H9 (cell line): Measurements from ENCODE around the gene SPTBN5. TPM values are rescaled to one million over a fixed set of nuclear protein-coding genes. Genes with fewer than 3 reads are reported as not detected.

Source experiments
- DNase-seq: peaks from one replicate; pipeline ENCODE4 v3.0.0-alpha.2; 2017
- H2AFZ ChIP-seq: one replicate; pipeline ENCODE4 v1.6.1; 2013; ENCODE audit warnings: mild to moderate bottlenecking, low read length, control low read depth, moderate library complexity
- H2AK5ac ChIP-seq: 2 replicates; pipeline ENCODE4 v1.6.1; 2013; ENCODE audit warnings: low read length, control low read depth, mixed read lengths; ENCODE audit not compliant: insufficient read length
- H2BK120ac ChIP-seq: one replicate; pipeline ENCODE4 v1.6.1; 2013; ENCODE audit warnings: low read depth, mild to moderate bottlenecking, low read length, control low read depth, inconsistent platforms; ENCODE audit not compliant: poor library complexity, severe bottlenecking
- H2BK12ac ChIP-seq: 2 replicates; pipeline ENCODE4 v1.6.1; 2013; ENCODE audit warnings: low read length, control low read depth, mixed read lengths, low read depth; ENCODE audit not compliant: insufficient read length
- H2BK15ac ChIP-seq: 2 replicates; pipeline ENCODE4 v1.6.1; 2013; ENCODE audit warnings: low read depth, low read length, control low read depth
- H2BK20ac ChIP-seq: one replicate; pipeline ENCODE4 v1.6.1; 2013; ENCODE audit warnings: low read depth, mild to moderate bottlenecking, low read length, control low read depth, inconsistent platforms; ENCODE audit not compliant: poor library complexity, severe bottlenecking
- H2BK5ac ChIP-seq: 2 replicates; pipeline ENCODE4 v1.6.1; 2013; ENCODE audit warnings: low read length, control low read depth, mixed read lengths; ENCODE audit not compliant: insufficient read length
- H3K14ac ChIP-seq: 2 replicates; pipeline ENCODE4 v1.6.1; 2013; ENCODE audit warnings: low read length, control low read depth; ENCODE audit not compliant: insufficient read depth
- H3K18ac ChIP-seq: 2 replicates; pipeline ENCODE4 v1.6.1; 2013; ENCODE audit warnings: low read depth, mild to moderate bottlenecking, mixed read lengths, low read length, control low read depth; ENCODE audit not compliant: insufficient read length
- H3K23ac ChIP-seq: 2 replicates; pipeline ENCODE4 v1.6.1; 2013; ENCODE audit warnings: low read length, control low read depth, mixed read lengths, low read depth; ENCODE audit not compliant: insufficient read length
- H3K23me2 ChIP-seq: 2 replicates; pipeline ENCODE4 v1.6.1; 2013; ENCODE audit warnings: low read depth, mild to moderate bottlenecking, mixed read lengths, low read length, control low read depth; ENCODE audit not compliant: insufficient read length, poor library complexity, severe bottlenecking
- H3K27ac ChIP-seq: 2 replicates; pipeline ENCODE4 v1.5.1; 2013; ENCODE audit warnings: low read length, control low read depth, mixed read lengths, low read depth; ENCODE audit not compliant: insufficient read length
- H3K27me3 ChIP-seq: 2 replicates; pipeline ENCODE4 v1.6.1; 2013; ENCODE audit warnings: low read length, control low read depth, inconsistent platforms; ENCODE audit not compliant: insufficient read depth
- H3K4ac ChIP-seq: 2 replicates; pipeline ENCODE4 v1.6.1; 2013; ENCODE audit warnings: low read depth, mild to moderate bottlenecking, control low read depth, inconsistent platforms, low read length, moderate library complexity
- H3K4me1 ChIP-seq: 2 replicates; pipeline ENCODE4 v1.6.1; 2013; ENCODE audit warnings: low read length, control low read depth, inconsistent platforms; ENCODE audit not compliant: insufficient read depth
- H3K4me2 ChIP-seq: 2 replicates; pipeline ENCODE4 v1.6.1; 2013; ENCODE audit warnings: low read length, control low read depth, mixed read lengths; ENCODE audit not compliant: insufficient read length, insufficient read depth
- H3K56ac ChIP-seq: 2 replicates; pipeline ENCODE4 v1.6.1; 2013; ENCODE audit warnings: low read depth, mild to moderate bottlenecking, mixed read lengths, low read length, control low read depth; ENCODE audit not compliant: insufficient read length
- H3K79me1 ChIP-seq: 2 replicates; pipeline ENCODE4 v1.6.1; 2013; ENCODE audit warnings: low read depth, mild to moderate bottlenecking, moderate library complexity, low read length, control low read depth, inconsistent platforms; ENCODE audit not compliant: insufficient read depth, poor library complexity, severe bottlenecking
- H3K79me2 ChIP-seq: 2 replicates; pipeline ENCODE4 v1.6.1; 2013; ENCODE audit warnings: low read length, control low read depth, inconsistent platforms; ENCODE audit not compliant: insufficient read depth
- H3K9ac ChIP-seq: 2 replicates; pipeline ENCODE4 v1.6.1; 2013; ENCODE audit warnings: low read length, control low read depth, mixed read lengths; ENCODE audit not compliant: insufficient read length; ENCODE audit errors: extremely low read depth
- H3K9me3 ChIP-seq: one replicate; pipeline ENCODE4 v1.6.1; 2013; ENCODE audit warnings: low read depth, low read length, inconsistent platforms; ENCODE audit not compliant: control insufficient read depth
- H3T11ph ChIP-seq: one replicate; pipeline ENCODE4 v1.6.1; 2013; ENCODE audit warnings: mild to moderate bottlenecking, low read length, control low read depth, inconsistent platforms
- H4K20me1 ChIP-seq: one replicate; pipeline ENCODE4 v1.6.1; 2013; ENCODE audit not compliant: control insufficient read depth, insufficient read length, insufficient read depth
- H4K5ac ChIP-seq: 2 replicates; pipeline ENCODE4 v1.6.1; 2013; ENCODE audit warnings: low read depth, mild to moderate bottlenecking, mixed read lengths, low read length, control low read depth; ENCODE audit not compliant: insufficient read length
- H4K8ac ChIP-seq: replicated peaks from 2 replicates; pipeline ENCODE4 v1.6.1; 2013; ENCODE audit warnings: low read length, control low read depth, mixed read lengths, low read depth; ENCODE audit not compliant: insufficient read length
- H4K91ac ChIP-seq: 2 replicates; pipeline ENCODE4 v1.6.1; 2013; ENCODE audit warnings: low read depth, mild to moderate bottlenecking, moderate library complexity, mixed read lengths, low read length, control low read depth; ENCODE audit not compliant: insufficient read length
- H3K27ac Mint-ChIP-seq, 3 experiments: 2 replicates in 2 of 3; 3 replicates in 1 of 3; pipeline ENCODE4 v1.8.0; 2020 to 2021; ENCODE audit warnings: mixed read lengths in 3 of 3, mild to moderate bottlenecking in 1 of 3, moderate library complexity in 1 of 3
- H3K27me3 Mint-ChIP-seq: 2 replicates; pipeline ENCODE4 v1.8.0; 2021; ENCODE audit warnings: low read depth, mild to moderate bottlenecking, moderate library complexity, mixed read lengths
- H3K36me3 Mint-ChIP-seq, 3 experiments: 2 replicates in 2 of 3; 3 replicates in 1 of 3; pipeline ENCODE4 v1.8.0; 2020 to 2021; ENCODE audit warnings: low read depth in 3 of 3, mixed read lengths in 3 of 3; ENCODE audit not compliant: insufficient read depth in 1 of 3
- H3K4me1 Mint-ChIP-seq, 2 experiments: 2 replicates each; pipeline ENCODE4 v1.8.0; 2020; ENCODE audit warnings: mixed read lengths in 2 of 2
- H3K4me3 Mint-ChIP-seq, 2 experiments: 2 replicates in 1 of 2; 3 replicates in 1 of 2; pipeline ENCODE4 v1.8.0; 2020 to 2021; ENCODE audit warnings: mild to moderate bottlenecking in 2 of 2, mixed read lengths in 2 of 2, moderate library complexity in 1 of 2
- H3K9me3 Mint-ChIP-seq, 2 experiments: 2 replicates in 1 of 2; 3 replicates in 1 of 2; pipeline ENCODE4 v1.8.0; 2020; ENCODE audit warnings: mild to moderate bottlenecking in 2 of 2, mixed read lengths in 2 of 2, moderate library complexity in 1 of 2
- WGBS: extraction: QIAGEN DNeasy Blood & Tissue Kit; methylation state at CpG from one replicate; pipeline ENCODE4 v1.1.7; 2013; ENCODE audit warnings: missing lambda C conversion rate, low lambda C conversion rate, mixed read lengths; ENCODE audit not compliant: insufficient read length; ENCODE audit errors: extremely low coverage; 5-methylcytosine and 5-hydroxymethylcytosine counted together
- microRNA-seq: library from miRNA; unstranded; fragments of <30 nt; microRNA quantifications from one replicate; pipeline ENCODE4, GENCODE V29; 2020; ENCODE audit warnings: borderline microRNAs expressed
- total RNA-seq: library from RNA; stranded (reverse); gene quantifications from 2 replicates; pipeline ENCODE4 v1.2.1, GENCODE V29; 2021
- TF ChIP-seq, protein P1 (sequence below): fragments of 200-600 bp; sonication (generic); conservative IDR thresholded peaks from 3 replicates; pipeline ENCODE4 v1.8.0; 2021; ENCODE audit warnings: antibody characterized with exemption, mild to moderate bottlenecking

The SPTBN5 gene
- total RNA-seq, 1 experiment from 2014 or later = 0.90 TPM

DNA sequence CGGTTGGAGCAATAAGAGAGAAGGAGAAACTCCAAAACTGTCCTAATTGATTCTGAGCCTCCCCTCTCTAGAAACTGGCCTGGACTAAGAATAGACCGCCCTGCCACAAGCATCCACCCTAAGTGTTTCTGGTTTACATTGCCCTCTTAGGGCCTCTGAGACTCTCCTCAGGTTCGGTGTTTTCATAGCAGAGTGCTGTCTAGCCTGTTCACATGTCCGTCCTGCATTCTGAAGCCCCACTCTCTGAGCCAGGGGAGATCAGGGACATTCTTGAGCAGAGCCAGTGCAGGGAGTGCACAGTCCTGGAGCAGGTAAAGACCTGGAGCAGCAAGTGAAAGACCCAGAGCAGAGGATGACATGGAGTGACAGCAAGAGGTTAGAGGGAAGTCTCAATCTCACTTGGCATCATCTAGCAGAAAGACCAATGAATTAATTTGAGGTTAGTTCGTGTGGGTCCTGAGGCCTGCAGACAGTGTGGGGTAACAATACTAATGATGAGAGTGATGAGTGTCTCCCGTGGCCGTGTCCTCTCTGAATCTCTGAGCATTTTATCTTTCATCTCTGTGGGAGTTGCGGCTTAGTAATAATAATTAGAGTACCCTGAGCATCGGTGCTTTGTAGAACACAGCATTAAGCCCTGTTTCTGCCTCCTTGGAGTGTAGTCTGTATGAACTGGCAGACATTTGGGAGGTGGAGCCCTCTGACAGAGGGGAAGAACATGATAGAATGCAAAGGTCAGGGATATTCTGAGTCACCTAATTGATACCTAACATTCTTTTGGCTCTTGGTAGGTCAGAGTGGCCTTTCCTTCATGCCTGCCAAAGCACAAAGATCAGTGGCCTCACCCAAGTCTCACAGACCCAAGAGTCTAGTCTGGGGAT is 95.0 kb downstream of the SPTBN5 start:
- H4K8ac ChIP-seq = no peak overlapping the region
- H3K27me3 Mint-ChIP-seq = no peaks in the 10 kb centered on the region
- H3K27me3 ChIP-seq = no peaks in the 10 kb centered on the region
- H3K27ac ChIP-seq = no peak overlapping the region
- no peak overlapping the region for H3K23ac ChIP-seq
- H3K79me1 ChIP-seq = no peaks in the 10 kb centered on the region
- H2BK5ac ChIP-seq = no peak overlapping the region
- no peak overlapping the region for H2AK5ac ChIP-seq
- H2BK120ac ChIP-seq = no peak overlapping the region
- no peaks in the 10 kb centered on the region for H3K9me3 ChIP-seq
- H4K5ac ChIP-seq = no peak overlapping the region
- no peak overlapping the region for H3K14ac ChIP-seq
- 0 out of 7 replicates have a peak overlapping the region, but pooled peaks of 1 of the 3 experiments have one; percentile 51 for H3K27ac Mint-ChIP-seq
- H3K9ac ChIP-seq = no peak overlapping the region
- no peaks in the 10 kb centered on the region for H3K79me2 ChIP-seq
- no peaks in the 10 kb centered on the region for H3K9me3 Mint-ChIP-seq
- no peaks in the 10 kb centered on the region for H4K20me1 ChIP-seq
- no peak overlapping the region for H3K18ac ChIP-seq
- H2AFZ ChIP-seq = no peak overlapping the region
- no peaks in the 10 kb centered on the region for H3K23me2 ChIP-seq
- H3T11ph ChIP-seq = no peak overlapping the region
- no peak overlapping the region for H3K4ac ChIP-seq
- H3K4me3 Mint-ChIP-seq = no peak overlapping the region
- DNase-seq = no peak
- no peak overlapping the region for H4K91ac ChIP-seq
- H2BK12ac ChIP-seq = no peak overlapping the region
- H3K36me3 Mint-ChIP-seq = peaks cover 0 to 5% (median 2%) of the 10 kb centered on the region in 3 experiments; a peak in 4 of 7 replicates
- no peaks in the 10 kb centered on the region for H3K4me1 ChIP-seq
- no CpG with 5 or more reads among the region's 9 CpGs for WGBS
- TF ChIP-seq, protein P1, sequence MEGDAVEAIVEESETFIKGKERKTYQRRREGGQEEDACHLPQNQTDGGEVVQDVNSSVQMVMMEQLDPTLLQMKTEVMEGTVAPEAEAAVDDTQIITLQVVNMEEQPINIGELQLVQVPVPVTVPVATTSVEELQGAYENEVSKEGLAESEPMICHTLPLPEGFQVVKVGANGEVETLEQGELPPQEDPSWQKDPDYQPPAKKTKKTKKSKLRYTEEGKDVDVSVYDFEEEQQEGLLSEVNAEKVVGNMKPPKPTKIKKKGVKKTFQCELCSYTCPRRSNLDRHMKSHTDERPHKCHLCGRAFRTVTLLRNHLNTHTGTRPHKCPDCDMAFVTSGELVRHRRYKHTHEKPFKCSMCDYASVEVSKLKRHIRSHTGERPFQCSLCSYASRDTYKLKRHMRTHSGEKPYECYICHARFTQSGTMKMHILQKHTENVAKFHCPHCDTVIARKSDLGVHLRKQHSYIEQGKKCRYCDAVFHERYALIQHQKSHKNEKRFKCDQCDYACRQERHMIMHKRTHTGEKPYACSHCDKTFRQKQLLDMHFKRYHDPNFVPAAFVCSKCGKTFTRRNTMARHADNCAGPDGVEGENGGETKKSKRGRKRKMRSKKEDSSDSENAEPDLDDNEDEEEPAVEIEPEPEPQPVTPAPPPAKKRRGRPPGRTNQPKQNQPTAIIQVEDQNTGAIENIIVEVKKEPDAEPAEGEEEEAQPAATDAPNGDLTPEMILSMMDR = no peak
- no peak overlapping the region for H3K4me2 ChIP-seq
- no peak overlapping the region for H3K56ac ChIP-seq
- peaks cover 2 to 3% of the 10 kb centered on the region in 2 experiments; a peak in 2 of 4 replicates for H3K4me1 Mint-ChIP-seq
- no peak overlapping the region for H2BK20ac ChIP-seq
- H2BK15ac ChIP-seq = no peak overlapping the region

Small RNA genes lying within 50 kb of the gene (microRNA-seq; reads per million reads assigned to microRNA genes)
- gene MIR4310 = not detected

Other genes starting within 250 kb of the SPTBN5 start
- gene MGA, start 233.6 kb downstream of the SPTBN5 start, total RNA-seq = 57.3 and 62.7 TPM in 2 replicates
- gene MAPKBP1, start 119.6 kb downstream of the SPTBN5 start, total RNA-seq = 10.0 and 13.7 TPM in 2 replicates
- 13.3 and 14.3 TPM in 2 replicates for gene JMJD7, start 66.0 kb downstream of the SPTBN5 start, total RNA-seq
- gene PLA2G4B, start 55.2 kb downstream of the SPTBN5 start, total RNA-seq = 3.7 and 6.3 TPM in 2 replicates
- 22.9 and 24.2 TPM in 2 replicates for gene EHD4, start 78.5 kb upstream of the SPTBN5 start, total RNA-seq
- gene PLA2G4E, start 127.0 kb upstream of the SPTBN5 start, total RNA-seq = not detected in 2 replicates
- gene PLA2G4D, start 200.5 kb upstream of the SPTBN5 start, total RNA-seq = 0.33 TPM in 1 of 2 replicates, not detected in the other